HTERT RPE-1 (cell line): ENCODE results near the gene APOC1.
"Not testable (repeated sequence)": the region's sequence is repeated elsewhere in the genome, so short reads cannot be mapped to it uniquely, and the experiment has no call there.

Experiments used
- in situ Hi-C: fragments of 300-500 bp; cut with MboI; formaldehyde crosslinking; loops from 4 replicates; pipeline ENCODE4 v1.14.3; 2020; ENCODE audit warnings: low sequenced_read_pairs

Gene APOC1

GRCh38 chr19:44911896-44912295 is 2.5 kb upstream of the APOC1 start:
- in situ Hi-C loops: not testable (repeated sequence)

- in situ Hi-C loops: no loop called here
These were observed 1.6 kb upstream of the APOC1 start for GRCh38 chr19:44912854-44913253.

GRCh38 chr19:44913512-44914432 is 636 bp upstream of the APOC1 start:
- in situ Hi-C loops: not testable (repeated sequence)

GRCh38 chr19:44924243-44924725 is 9.9 kb downstream of the APOC1 start:
- in situ Hi-C loops: no loop called here

- in situ Hi-C loops: no loop called here
These were observed 10.9 kb downstream of the APOC1 start for GRCh38 chr19:44925114-44925891.

- in situ Hi-C loops: not testable (repeated sequence)
These were observed 12.1 kb downstream of the APOC1 start for GRCh38 chr19:44926245-44927077.

GRCh38 chr19:44927746-44928145 is 13.3 kb downstream of the APOC1 start:
- in situ Hi-C loops: no loop called here

GRCh38 chr19:44930088-44930487 is 15.7 kb downstream of the APOC1 start:
- in situ Hi-C loops: no loop called here

GRCh38 chr19:44931541-44931940 is 17.1 kb downstream of the APOC1 start:
- in situ Hi-C loops: no loop called here

GRCh38 chr19:44939668-44940067 is 25.3 kb downstream of the APOC1 start:
- in situ Hi-C loops: no loop called here

GRCh38 chr19:44942067-44942571 is 27.7 kb downstream of the APOC1 start, which contains the start of gene APOC4:
Gene APOC4, plus strand, starts transcription at chr19:44942237. Its CDS starts 41 bp downstream, at chr19:44942278.
- in situ Hi-C loops: no loop called here

GRCh38 chr19:44943801-44944249 is 29.4 kb downstream of the APOC1 start:
- in situ Hi-C loops: no loop called here

GRCh38 chr19:44947041-44947581 is 32.7 kb downstream of the APOC1 start:
- in situ Hi-C loops: no loop called here

- in situ Hi-C loops: no loop called here
These were observed 33.8 kb downstream of the APOC1 start for GRCh38 chr19:44948237-44948636.

GRCh38 chr19:44948763-44949374 is 34.5 kb downstream of the APOC1 start:
- in situ Hi-C loops: no loop called here

GRCh38 chr19:44949550-44949949 is 35.1 kb downstream of the APOC1 start:
- in situ Hi-C loops: no loop called here

- in situ Hi-C loops: no loop called here
These were observed 37.1 kb downstream of the APOC1 start for GRCh38 chr19:44951179-44952159.

- in situ Hi-C loops: no loop called here
These were observed 39.9 kb downstream of the APOC1 start for GRCh38 chr19:44954278-44954648.
